DMS153 (cell line): ENCODE data around the gene OLIG3.

Source experiments
- DNase-seq: peaks from one replicate; lab custom pipeline; 2025; lab: John Stamatoyannopoulos, UW

Gene OLIG3

GRCh38 chr6:137496368-137496767, 2.2 kb upstream of the OLIG3 start:
- DNase-seq, result no peak

GRCh38 chr6:137495703-137496336, 1.6 kb upstream of the OLIG3 start:
- no peak for DNase-seq

GRCh38 chr6:137494988-137495702, 951 bp upstream of the OLIG3 start:
- no peak for DNase-seq

GRCh38 chr6:137493218-137494038, 766 bp downstream of the OLIG3 start:
- no peak for DNase-seq

GRCh38 chr6:137492289-137493217, 1.6 kb downstream of the OLIG3 start:
- DNase-seq, result no peak

GRCh38 chr6:137491478-137491877, 2.7 kb downstream of the OLIG3 start:
- DNase-seq, result no peak

GRCh38 chr6:137490961-137491360, 3.2 kb downstream of the OLIG3 start:
- DNase-seq, result no peak

GRCh38 chr6:137490006-137490905, 3.9 kb downstream of the OLIG3 start:
- DNase-seq, result no peak

GRCh38 chr6:137489046-137490005, 4.9 kb downstream of the OLIG3 start:
- DNase-seq, result no peak

GRCh38 chr6:137488150-137489045, 5.8 kb downstream of the OLIG3 start:
- no peak for DNase-seq

GRCh38 chr6:137487869-137488149, 6.4 kb downstream of the OLIG3 start:
- no peak for DNase-seq

- no peak for DNase-seq
Measured at GRCh38 chr6:137487181-137487868, 6.9 kb downstream of the OLIG3 start.

- no peak for DNase-seq
Measured at GRCh38 chr6:137486416-137486815, 7.8 kb downstream of the OLIG3 start.

- DNase-seq, result no peak
Measured at GRCh38 chr6:137480431-137480830, 13.8 kb downstream of the OLIG3 start.

- no peak for DNase-seq
Measured at GRCh38 chr6:137475103-137475502, 19.1 kb downstream of the OLIG3 start.

- no peak for DNase-seq
Measured at GRCh38 chr6:137473598-137473997, 20.6 kb downstream of the OLIG3 start.

- DNase-seq, result no peak
Measured at GRCh38 chr6:137472641-137473137, 21.5 kb downstream of the OLIG3 start.

- DNase-seq, result no peak
Measured at GRCh38 chr6:137471986-137472385, 22.2 kb downstream of the OLIG3 start.
